Nephron (organoid): ENCODE data around the gene NUDT9.
"Not testable (repeated sequence)": the region's sequence is repeated elsewhere in the genome, so short reads cannot be mapped to it uniquely, and the experiment has no call there.

Experiments
- H3K27ac Mint-ChIP-seq, 3 experiments: 2 replicates each; pipeline ENCODE4 v1.8.0; 2020; ENCODE audit warnings: mixed read lengths in 3 of 3, mild to moderate bottlenecking in 2 of 3, moderate library complexity in 1 of 3
- H3K27me3 Mint-ChIP-seq: 2 replicates; pipeline ENCODE4 v1.8.0; 2021; ENCODE audit warnings: low read depth, mild to moderate bottlenecking, moderate library complexity, mixed read lengths
- H3K36me3 Mint-ChIP-seq: 2 replicates; pipeline ENCODE4 v1.8.0; 2020; ENCODE audit warnings: low read depth, mixed read lengths
- H3K4me1 Mint-ChIP-seq: 2 replicates; pipeline ENCODE4 v1.8.0; 2020; ENCODE audit warnings: mixed read lengths
- H3K4me3 Mint-ChIP-seq, 3 experiments: 2 replicates each; pipeline ENCODE4 v1.8.0; 2020; ENCODE audit warnings: mild to moderate bottlenecking in 3 of 3, mixed read lengths in 3 of 3, moderate library complexity in 2 of 3
- H3K9me3 Mint-ChIP-seq: 2 replicates; pipeline ENCODE4 v1.8.0; 2020; ENCODE audit warnings: mixed read lengths
- TF ChIP-seq, protein P1 (sequence below), 3 experiments: fragments of 200-600 bp; sonication (generic); IDR thresholded peaks; one replicate each; pipeline ENCODE4 v1.5.0; 2021; ENCODE audit warnings: antibody characterized with exemption in 3 of 3; ENCODE audit not compliant: unreplicated experiment in 3 of 3

Gene NUDT9

DNA sequence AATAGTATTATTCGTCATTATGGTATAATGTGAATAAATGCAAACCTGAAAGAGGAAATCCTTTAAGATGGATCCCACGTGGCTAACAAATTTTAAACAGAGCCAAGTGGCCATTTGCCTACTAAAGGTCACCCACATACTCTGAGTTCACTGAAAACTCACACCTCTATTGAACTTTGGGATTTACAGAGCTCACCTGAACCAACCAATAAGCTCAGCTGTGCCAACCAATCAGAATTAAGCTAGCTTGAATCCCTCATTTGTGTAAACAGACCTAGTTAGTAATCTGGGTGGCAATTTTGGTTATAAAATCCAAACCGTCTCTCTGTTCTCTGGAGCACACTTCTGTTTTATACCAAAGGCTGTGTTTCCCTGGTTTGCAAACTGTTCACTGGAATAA is 5.4 kb upstream of the NUDT9 start:
- H3K27me3 Mint-ChIP-seq, result no peaks in the 10 kb centered on the region
- TF ChIP-seq, protein P1, sequence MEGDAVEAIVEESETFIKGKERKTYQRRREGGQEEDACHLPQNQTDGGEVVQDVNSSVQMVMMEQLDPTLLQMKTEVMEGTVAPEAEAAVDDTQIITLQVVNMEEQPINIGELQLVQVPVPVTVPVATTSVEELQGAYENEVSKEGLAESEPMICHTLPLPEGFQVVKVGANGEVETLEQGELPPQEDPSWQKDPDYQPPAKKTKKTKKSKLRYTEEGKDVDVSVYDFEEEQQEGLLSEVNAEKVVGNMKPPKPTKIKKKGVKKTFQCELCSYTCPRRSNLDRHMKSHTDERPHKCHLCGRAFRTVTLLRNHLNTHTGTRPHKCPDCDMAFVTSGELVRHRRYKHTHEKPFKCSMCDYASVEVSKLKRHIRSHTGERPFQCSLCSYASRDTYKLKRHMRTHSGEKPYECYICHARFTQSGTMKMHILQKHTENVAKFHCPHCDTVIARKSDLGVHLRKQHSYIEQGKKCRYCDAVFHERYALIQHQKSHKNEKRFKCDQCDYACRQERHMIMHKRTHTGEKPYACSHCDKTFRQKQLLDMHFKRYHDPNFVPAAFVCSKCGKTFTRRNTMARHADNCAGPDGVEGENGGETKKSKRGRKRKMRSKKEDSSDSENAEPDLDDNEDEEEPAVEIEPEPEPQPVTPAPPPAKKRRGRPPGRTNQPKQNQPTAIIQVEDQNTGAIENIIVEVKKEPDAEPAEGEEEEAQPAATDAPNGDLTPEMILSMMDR (IDR thresholded peaks at IDR 0.05; ENCODE audit: unreplicated experiment in 3 of 3), result no peak
- H3K4me1 Mint-ChIP-seq, result peaks cover 14% of the 10 kb centered on the region
- H3K36me3 Mint-ChIP-seq, result peaks cover 4% of the 10 kb centered on the region
- H3K4me3 Mint-ChIP-seq, result no peak overlapping the region
- peaks cover 5% of the 10 kb centered on the region for H3K9me3 Mint-ChIP-seq
- H3K27ac Mint-ChIP-seq, result no peak overlapping the region

DNA sequence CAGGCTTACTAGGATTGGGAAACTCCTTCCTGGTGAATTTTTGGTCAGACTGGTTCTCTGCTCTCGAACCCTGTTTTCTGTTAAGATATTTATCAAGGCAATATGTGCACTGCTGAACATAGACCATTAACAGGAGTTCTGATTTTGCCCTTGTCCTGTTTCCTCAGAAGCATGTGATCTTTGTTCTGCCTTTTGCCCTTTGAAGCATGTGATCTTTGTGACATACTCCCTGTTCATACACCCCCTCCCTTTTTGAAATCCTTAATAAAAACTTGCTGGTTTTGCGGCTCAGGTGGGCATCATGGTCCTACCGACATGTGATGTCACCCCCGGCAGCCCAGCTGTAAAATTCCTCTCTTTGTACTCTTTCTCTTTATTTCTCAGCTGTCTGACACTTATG is 4.0 kb upstream of the NUDT9 start:
- H3K36me3 Mint-ChIP-seq, H3K27me3 Mint-ChIP-seq, H3K9me3 Mint-ChIP-seq, H3K4me3 Mint-ChIP-seq, H3K27ac Mint-ChIP-seq: not testable (repeated sequence)
- peaks cover 21% of the 10 kb centered on the region for H3K4me1 Mint-ChIP-seq

DNA sequence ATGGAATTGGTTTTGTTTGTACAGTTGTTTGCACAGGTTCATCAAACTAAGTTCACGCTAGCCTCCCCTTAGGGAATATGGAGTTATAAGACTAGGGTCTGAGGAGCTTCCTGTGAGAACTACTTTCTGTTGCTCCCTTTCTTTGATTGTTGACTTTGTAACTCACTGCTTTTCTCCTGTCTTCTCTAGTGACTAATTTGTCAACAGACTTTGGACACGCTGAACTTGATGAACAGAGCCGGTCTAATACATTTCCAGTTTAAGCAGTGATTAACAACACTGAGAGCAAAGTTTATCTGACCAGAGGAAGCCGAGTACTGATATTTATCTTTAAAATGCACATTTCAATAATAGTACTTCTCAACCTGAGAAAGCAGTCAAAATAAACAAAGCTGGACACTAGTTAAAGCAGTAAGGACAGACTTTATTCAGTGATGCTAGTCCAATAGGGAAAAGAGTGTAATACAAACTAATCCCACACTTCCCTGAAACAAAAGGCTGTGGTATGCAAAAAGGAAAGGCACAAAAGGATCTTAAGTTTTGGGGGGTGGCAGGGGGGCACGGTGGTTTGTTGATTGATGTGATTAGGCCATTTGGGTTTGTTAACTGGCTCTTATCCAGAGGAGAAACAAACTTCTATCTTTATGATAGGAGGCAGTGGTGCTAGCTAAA is 2.7 kb upstream of the NUDT9 start:
- TF ChIP-seq, protein P1 (IDR thresholded peaks at IDR 0.05; ENCODE audit: unreplicated experiment in 3 of 3), result no peak
- peak overlapping the region; percentile 17 to 99 (median 45) for H3K27ac Mint-ChIP-seq
- peaks cover 31% of the 10 kb centered on the region for H3K4me1 Mint-ChIP-seq
- no peaks in the 10 kb centered on the region for H3K27me3 Mint-ChIP-seq
- H3K4me3 Mint-ChIP-seq, result peak overlapping the region; percentile 10 to 76 (median 33)
- H3K9me3 Mint-ChIP-seq, result peaks cover 5% of the 10 kb centered on the region
- peaks cover 4% of the 10 kb centered on the region for H3K36me3 Mint-ChIP-seq

DNA sequence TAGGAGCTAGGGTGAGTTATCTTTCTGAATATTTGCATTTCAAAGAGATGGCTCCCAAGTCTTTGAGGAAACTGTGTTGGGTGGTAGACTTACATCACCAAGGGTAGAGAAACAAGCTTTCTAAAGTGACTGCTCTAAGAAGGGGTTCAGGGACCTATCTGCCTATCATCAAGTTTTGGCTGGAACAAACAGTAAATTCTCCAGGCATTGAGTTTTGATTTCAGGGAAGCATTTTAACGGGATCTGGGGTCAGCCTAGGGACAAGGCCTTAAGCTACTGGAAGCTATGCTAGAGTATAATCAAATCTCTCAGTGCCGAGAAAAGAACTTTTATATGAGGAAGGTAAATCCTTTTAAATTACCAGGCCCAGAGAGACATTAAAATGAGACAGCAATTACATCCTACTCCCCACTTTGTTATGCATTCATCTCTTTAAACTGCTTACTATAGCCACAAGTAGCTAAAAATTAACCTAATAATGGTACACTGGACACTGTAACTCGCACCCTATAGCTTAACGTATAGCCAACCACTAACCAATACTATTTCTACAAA is 2.0 kb upstream of the NUDT9 start:
- H3K4me1 Mint-ChIP-seq, result peaks cover 32% of the 10 kb centered on the region
- TF ChIP-seq, protein P1 (IDR thresholded peaks at IDR 0.05; ENCODE audit: unreplicated experiment in 3 of 3), result no peak
- H3K9me3 Mint-ChIP-seq, result peaks cover 5% of the 10 kb centered on the region
- no peaks in the 10 kb centered on the region for H3K27me3 Mint-ChIP-seq
- peak overlapping the region; percentile 10 to 76 (median 33) for H3K4me3 Mint-ChIP-seq
- H3K36me3 Mint-ChIP-seq, result peaks cover 4% of the 10 kb centered on the region
- H3K27ac Mint-ChIP-seq, result peak overlapping the region; percentile 17 to 99 (median 45)

DNA sequence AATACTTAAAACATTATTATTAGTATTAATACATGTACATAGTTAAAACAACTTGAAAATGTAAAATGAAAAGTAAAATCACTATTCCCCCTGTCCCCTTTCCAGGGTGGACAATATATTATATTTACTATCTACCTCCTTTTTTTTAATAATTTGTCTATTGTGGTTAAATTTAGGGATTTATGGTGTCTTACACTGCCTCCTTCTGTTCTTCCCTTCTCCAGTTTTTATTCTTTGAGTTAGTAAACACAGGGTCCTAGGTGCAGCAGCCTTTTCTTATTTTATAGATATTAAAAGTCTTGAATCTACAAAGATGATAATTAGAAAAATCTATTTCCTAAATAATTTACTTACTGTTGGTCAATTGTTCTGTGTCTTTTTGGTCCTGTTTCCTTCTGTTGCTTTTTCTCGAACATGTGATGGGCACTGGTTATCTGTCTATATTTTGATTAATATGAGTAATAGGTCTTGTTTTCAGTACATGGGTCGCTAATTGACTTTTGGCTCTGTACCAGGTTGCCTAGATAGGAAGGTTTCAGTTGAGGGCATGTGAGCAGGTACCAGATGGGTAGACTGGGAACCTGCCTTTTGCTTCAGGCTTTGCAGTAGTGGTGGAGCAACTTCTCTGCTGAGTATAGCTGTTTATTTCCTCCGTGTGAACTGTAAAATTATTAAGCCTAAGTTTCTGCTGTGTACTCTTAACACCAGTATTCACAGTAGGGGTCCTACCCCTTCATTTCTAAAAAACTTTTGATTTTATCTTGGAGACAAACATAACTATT is 1.1 kb downstream of the NUDT9 start:
- peaks cover 2% of the 10 kb centered on the region for H3K36me3 Mint-ChIP-seq
- H3K27ac Mint-ChIP-seq, result peak overlapping the region; percentile 99
- H3K9me3 Mint-ChIP-seq, result peaks cover 3% of the 10 kb centered on the region

DNA sequence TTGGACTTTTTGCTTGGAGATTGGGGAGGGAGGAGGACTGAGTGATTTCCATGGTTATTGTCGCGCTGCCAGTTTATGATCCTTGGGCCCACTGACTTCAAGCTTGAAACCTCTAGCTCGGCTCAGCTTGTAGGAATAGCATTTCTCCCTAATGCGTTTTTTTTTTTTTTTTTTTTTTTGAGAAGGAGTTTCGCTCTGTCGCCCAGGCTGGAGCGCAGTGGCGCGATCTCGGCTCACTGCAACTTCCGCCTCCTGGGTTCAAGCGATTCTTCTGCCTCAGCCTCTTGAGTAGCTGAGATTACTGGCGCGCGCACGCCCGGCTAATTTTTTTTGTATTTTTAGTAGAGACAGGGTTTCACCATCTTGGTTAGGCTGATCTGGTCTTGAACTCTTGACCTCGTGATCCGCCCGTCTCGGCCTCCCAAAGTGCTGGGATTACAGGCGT is 1.7 kb downstream of the NUDT9 start:
- Mint-ChIP-seq H3K27ac (peak overlapping the region; percentile 99), H3K4me1 (peaks cover 38% of the 10 kb centered on the region), H3K4me3 (peak overlapping the region; percentile 90 to 94 (median 93))
- H3K36me3 Mint-ChIP-seq, H3K9me3 Mint-ChIP-seq, H3K27me3 Mint-ChIP-seq: not testable (repeated sequence)

More for the DNA sequence above, 1.1 kb downstream of the NUDT9 start:
- peaks cover 38% of the 10 kb centered on the region for H3K4me1 Mint-ChIP-seq
- no peaks in the 10 kb centered on the region for H3K27me3 Mint-ChIP-seq
- TF ChIP-seq, protein P1 (IDR thresholded peaks at IDR 0.05; ENCODE audit: unreplicated experiment in 3 of 3), result peak in 1 of 3 experiments; percentile 18
- peak overlapping the region; percentile 90 to 94 (median 93) for H3K4me3 Mint-ChIP-seq
